Esophagus squamous epithelium (tissue), 4 donors: ENCODE measurements around the gene RNF8.

Experiments used
- CTCF ChIP-seq, 6 experiments: fragments of 450-650 bp in 4 of 6; fragments of 200-600 bp in 2 of 6; sonication (generic) in 2 of 6; IDR thresholded peaks; one replicate each; pipeline ENCODE4 v1.5.1; 2016 to 2019; ENCODE audit warnings: antibody characterized with exemption in 6 of 6, mild to moderate bottlenecking in 4 of 6, moderate library complexity in 4 of 6
- POLR2A ChIP-seq, 4 donors: fragments of 450-650 bp; IDR thresholded peaks; one replicate each; pipeline ENCODE4 v1.6.1; 2017; ENCODE audit warnings: antibody characterized with exemption in 4 of 4, mild to moderate bottlenecking in 4 of 4, moderate library complexity in 3 of 4

GRCh38 chr6:37304766-37305165 lies 49.0 kb upstream of the RNF8 start:
- TF ChIP-seq CTCF (IDR thresholded peaks at IDR 0.05) (no peak), POLR2A (IDR thresholded peaks at IDR 0.05) (no peak)
